Ecto neural progenitor cell (in vitro differentiated cells): Measurements from ENCODE around the gene S100A5.
A peak's percentile ranks its signal among the peaks of the same experiment; 100 is the strongest.

ENCODE experiments used
- DNase-seq: peaks from one replicate; pipeline ENCODE4 v3.0.0-alpha.2; 2018; ENCODE audit warnings: low spot score

S100A5 gene

GRCh38 chr1:153506831-153507413, 33.8 kb downstream of the S100A5 start:
- no peak for DNase-seq

- no peak for DNase-seq
Observed at GRCh38 chr1:153506386-153506785, 34.3 kb downstream of the S100A5 start.

- no peak for DNase-seq
Observed at GRCh38 chr1:153505576-153505975, 35.2 kb downstream of the S100A5 start.

GRCh38 chr1:153503766-153504165, 37.0 kb downstream of the S100A5 start:
- no peak for DNase-seq

- DNase-seq = no peak
Observed at GRCh38 chr1:153498746-153499145, 42.0 kb downstream of the S100A5 start.

GRCh38 chr1:153495536-153495935, 45.2 kb downstream of the S100A5 start:
- no peak for DNase-seq

- peak; percentile 92 for DNase-seq
Observed at GRCh38 chr1:153494976-153495535, 45.7 kb downstream of the S100A5 start.

GRCh38 chr1:153493343-153493960, 47.3 kb downstream of the S100A5 start:
- no peak for DNase-seq

- DNase-seq = no peak
Observed at GRCh38 chr1:153490272-153491051, 50.3 kb downstream of the S100A5 start.

- no peak for DNase-seq
Observed at GRCh38 chr1:153488731-153489130, 52.0 kb downstream of the S100A5 start.

GRCh38 chr1:153487707-153488106, 53.0 kb downstream of the S100A5 start:
- no peak for DNase-seq
